Smooth muscle cell (in vitro differentiated cells): ENCODE data around the gene SLC17A2. TPM values are rescaled to one million over a fixed set of nuclear protein-coding genes. Genes with fewer than 3 reads are reported as not detected.
A peak's percentile ranks its signal among the peaks of the same experiment; 100 is the strongest.

Source experiments
- DNase-seq: peaks from one replicate; lab custom pipeline; 2025; ENCODE audit not compliant: unreplicated experiment; lab: John Stamatoyannopoulos, UW
- H2AFZ ChIP-seq: fragments of 200-600 bp; sonication (generic); 2 replicates; pipeline ENCODE4 v1.6.0; 2016; ENCODE audit warnings: antibody characterized with exemption, low read depth, mild to moderate bottlenecking
- H3F3A ChIP-seq: fragments of 200-600 bp; sonication (generic); 2 replicates; pipeline ENCODE4 v1.6.0; 2017; ENCODE audit warnings: antibody characterized with exemption, low read depth
- H3K27ac ChIP-seq: fragments of 200-600 bp; sonication (generic); 2 replicates; pipeline ENCODE4 v1.5.1; 2016; ENCODE audit warnings: low read depth, mild to moderate bottlenecking
- H3K27me3 ChIP-seq: fragments of 200-600 bp; sonication (generic); 2 replicates; pipeline ENCODE4 v1.6.1; 2016; ENCODE audit warnings: low read depth, mild to moderate bottlenecking
- H3K36me3 ChIP-seq: fragments of 200-600 bp; sonication (generic); 2 replicates; pipeline ENCODE4 v1.5.1; 2016; ENCODE audit warnings: low read depth
- H3K4me1 ChIP-seq: fragments of 200-600 bp; sonication (generic); 2 replicates; pipeline ENCODE4 v1.5.1; 2016; ENCODE audit warnings: low read depth
- H3K4me2 ChIP-seq: fragments of 200-600 bp; sonication (generic); 2 replicates; pipeline ENCODE4 v1.6.0; 2016; ENCODE audit warnings: mild to moderate bottlenecking
- H3K4me3 ChIP-seq: fragments of 200-600 bp; sonication (generic); 2 replicates; pipeline ENCODE4 v1.5.1; 2016; ENCODE audit warnings: mild to moderate bottlenecking
- H3K79me2 ChIP-seq: fragments of 200-600 bp; sonication (generic); 2 replicates; pipeline ENCODE4 v1.6.0; 2016; ENCODE audit warnings: low read depth, mild to moderate bottlenecking
- H3K9ac ChIP-seq: fragments of 200-600 bp; sonication (generic); 2 replicates; pipeline ENCODE4 v1.6.0; 2016; ENCODE audit warnings: low read depth
- H3K9me3 ChIP-seq: fragments of 200-600 bp; sonication (generic); replicated peaks from 2 replicates; pipeline ENCODE4 v1.5.1; 2016; ENCODE audit warnings: low read depth
- H4K20me1 ChIP-seq: fragments of 200-600 bp; sonication (generic); 2 replicates; pipeline ENCODE4 v1.6.0; 2016; ENCODE audit warnings: low read depth
- WGBS: methylation state at CpG from one replicate; pipeline ENCODE4 v1.1.7; 2016; ENCODE audit warnings: low lambda C conversion rate; 5-methylcytosine and 5-hydroxymethylcytosine counted together
- polyA plus RNA-seq: library from polyadenylated mRNA; unstranded; fragments of >200 nt; fragmentation: Nextera tagmentation; extraction: Ambion mirVana; gene quantifications from 2 replicates; pipeline ENCODE4 v1.2.1, GENCODE V29; 2016
- total RNA-seq: library from RNA; depleted of rRNA; stranded (reverse); fragments of >200 nt; gene quantifications from 2 replicates; pipeline ENCODE4 v1.2.3, GENCODE V29; 2014
- TF ChIP-seq, protein P1 (sequence below): fragments of 200-600 bp; sonication (generic); IDR thresholded peaks from 2 replicates; pipeline ENCODE4 v1.5.1; 2017; ENCODE audit warnings: borderline replicate concordance, mild to moderate bottlenecking, antibody characterized with exemption; ENCODE audit not compliant: insufficient read depth, poor library complexity, severe bottlenecking

SLC17A2 gene
- total and polyA plus RNA-seq, 2 experiments from 2014 or later, result not detected

DNA sequence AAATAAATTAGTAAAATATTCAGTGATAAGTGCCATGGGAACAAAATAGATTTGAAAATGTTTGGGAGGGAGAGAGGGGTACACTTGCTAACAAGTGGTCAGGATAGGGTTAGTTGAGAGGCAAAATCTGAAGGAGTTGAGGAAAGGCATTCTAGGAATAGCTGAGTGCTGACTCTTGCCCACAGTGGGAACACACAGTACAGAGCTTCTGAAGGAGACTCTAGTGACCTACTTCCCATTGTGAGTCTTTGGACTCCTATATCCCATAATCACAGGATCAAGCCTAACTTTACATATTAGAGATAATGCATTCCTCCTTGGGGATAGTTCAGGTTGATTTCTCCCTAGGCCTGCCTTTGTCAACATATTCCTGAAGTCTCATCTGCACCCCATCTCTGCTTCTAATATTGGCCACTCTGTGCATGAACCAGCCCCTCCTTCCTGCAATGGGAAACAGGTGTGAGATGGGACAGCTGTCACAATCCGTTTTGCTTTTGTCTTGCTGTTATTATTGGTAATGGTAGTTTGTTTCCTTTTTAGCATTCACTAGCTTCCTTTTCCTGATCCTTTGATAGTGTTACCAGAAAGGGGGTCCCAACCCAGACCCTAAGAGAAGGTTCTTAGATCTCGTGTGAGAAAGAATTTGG lies 29.5 kb upstream of the SLC17A2 start:
- peaks cover 14% of the 10 kb centered on the region for H3K4me1 ChIP-seq
- no peak for DNase-seq
- H3K27ac ChIP-seq, result peak overlapping the region; percentile 48
- H3K79me2 ChIP-seq, result peaks cover 17% of the 10 kb centered on the region
- H3K4me3 ChIP-seq, result no peak overlapping the region
- H3F3A ChIP-seq, result peaks cover 6% of the 10 kb centered on the region
- no peaks in the 10 kb centered on the region for H3K36me3 ChIP-seq
- H2AFZ ChIP-seq, result no peak overlapping the region
- H3K4me2 ChIP-seq, result no peak overlapping the region
- 96% methylated on average over 2 of the region's 2 CpGs for WGBS
- TF ChIP-seq, protein P1, sequence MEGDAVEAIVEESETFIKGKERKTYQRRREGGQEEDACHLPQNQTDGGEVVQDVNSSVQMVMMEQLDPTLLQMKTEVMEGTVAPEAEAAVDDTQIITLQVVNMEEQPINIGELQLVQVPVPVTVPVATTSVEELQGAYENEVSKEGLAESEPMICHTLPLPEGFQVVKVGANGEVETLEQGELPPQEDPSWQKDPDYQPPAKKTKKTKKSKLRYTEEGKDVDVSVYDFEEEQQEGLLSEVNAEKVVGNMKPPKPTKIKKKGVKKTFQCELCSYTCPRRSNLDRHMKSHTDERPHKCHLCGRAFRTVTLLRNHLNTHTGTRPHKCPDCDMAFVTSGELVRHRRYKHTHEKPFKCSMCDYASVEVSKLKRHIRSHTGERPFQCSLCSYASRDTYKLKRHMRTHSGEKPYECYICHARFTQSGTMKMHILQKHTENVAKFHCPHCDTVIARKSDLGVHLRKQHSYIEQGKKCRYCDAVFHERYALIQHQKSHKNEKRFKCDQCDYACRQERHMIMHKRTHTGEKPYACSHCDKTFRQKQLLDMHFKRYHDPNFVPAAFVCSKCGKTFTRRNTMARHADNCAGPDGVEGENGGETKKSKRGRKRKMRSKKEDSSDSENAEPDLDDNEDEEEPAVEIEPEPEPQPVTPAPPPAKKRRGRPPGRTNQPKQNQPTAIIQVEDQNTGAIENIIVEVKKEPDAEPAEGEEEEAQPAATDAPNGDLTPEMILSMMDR, result no peak
- no peaks in the 10 kb centered on the region for H3K27me3 ChIP-seq
- H3K9ac ChIP-seq, result no peak overlapping the region
- H3K9me3 ChIP-seq, result no peaks in the 10 kb centered on the region
- H4K20me1 ChIP-seq, result no peaks in the 10 kb centered on the region

DNA sequence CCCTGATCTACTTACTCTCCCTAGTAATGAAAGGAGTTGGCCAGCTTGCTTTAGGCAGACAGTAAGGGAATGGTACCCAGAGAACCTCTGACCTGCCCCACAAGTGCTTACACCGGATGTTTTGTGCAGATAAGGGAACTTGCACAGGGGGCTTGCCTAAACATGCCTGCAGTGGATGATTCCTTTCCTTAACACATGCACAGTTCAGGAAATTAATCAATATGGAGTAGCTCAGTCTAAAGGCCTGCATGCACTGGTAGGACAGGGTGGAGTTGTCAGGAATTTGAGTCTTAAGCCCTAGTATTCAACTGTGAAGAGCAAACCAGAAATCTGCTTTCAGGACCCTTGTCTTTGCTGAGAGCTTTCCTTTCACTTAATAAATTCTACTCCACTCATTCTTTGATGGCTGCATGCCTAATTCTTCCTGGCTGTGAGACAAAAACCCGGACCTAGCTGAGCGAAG lies 28.2 kb upstream of the SLC17A2 start:
- no peaks in the 10 kb centered on the region for H3K36me3 ChIP-seq
- no peak for DNase-seq
- TF ChIP-seq, protein P1, result no peak
- peaks cover 5% of the 10 kb centered on the region for H3K79me2 ChIP-seq
- no peak overlapping the region for H3K9ac ChIP-seq
- H3K4me2 ChIP-seq, result peak overlapping the region; percentile 73
- no peaks in the 10 kb centered on the region for H4K20me1 ChIP-seq
- H3K4me3 ChIP-seq, result no peak overlapping the region
- peaks cover 6% of the 10 kb centered on the region for H3F3A ChIP-seq
- WGBS, result 36% methylated on average over 3 of the region's 3 CpGs
- peak overlapping the region; percentile 48 for H3K27ac ChIP-seq
- no peaks in the 10 kb centered on the region for H3K27me3 ChIP-seq
- peak overlapping the region; percentile 90 for H2AFZ ChIP-seq
- H3K4me1 ChIP-seq, result peaks cover 12% of the 10 kb centered on the region
- H3K9me3 ChIP-seq, result no peaks in the 10 kb centered on the region

DNA sequence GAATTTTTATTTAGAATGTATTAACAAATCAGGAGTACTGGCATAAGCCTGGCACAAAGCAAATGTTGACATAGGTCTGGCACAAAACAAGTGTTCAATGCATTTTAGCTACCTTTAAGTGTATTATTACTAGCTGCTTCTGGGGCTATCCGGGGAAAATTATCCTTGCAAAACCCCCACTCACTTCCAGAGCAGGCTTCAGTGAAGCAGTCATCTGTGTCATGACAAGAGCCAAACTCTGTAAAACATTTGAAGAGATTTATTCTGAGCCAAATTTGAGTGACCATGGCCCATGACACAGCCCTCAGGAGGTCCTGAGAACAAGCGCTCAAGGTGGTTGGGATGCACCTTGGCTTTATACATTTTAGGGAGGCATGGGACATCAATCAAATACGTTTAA lies 25.7 kb upstream of the SLC17A2 start:
- TF ChIP-seq, protein P1, result no peak
- H3K27ac ChIP-seq, result no peak overlapping the region
- H3K79me2 ChIP-seq, result no peaks in the 10 kb centered on the region
- no peaks in the 10 kb centered on the region for H3K36me3 ChIP-seq
- H2AFZ ChIP-seq, result no peak overlapping the region
- H3K9me3 ChIP-seq, result no peaks in the 10 kb centered on the region
- no peak overlapping the region for H3K9ac ChIP-seq
- H4K20me1 ChIP-seq, result no peaks in the 10 kb centered on the region
- H3K27me3 ChIP-seq, result no peaks in the 10 kb centered on the region
- H3K4me3 ChIP-seq, result no peak overlapping the region
- 87% methylated on average over 3 of the region's 3 CpGs for WGBS
- no peak overlapping the region for H3K4me2 ChIP-seq
- DNase-seq, result no peak
- H3K4me1 ChIP-seq, result peaks cover 8% of the 10 kb centered on the region
- no peaks in the 10 kb centered on the region for H3F3A ChIP-seq

DNA sequence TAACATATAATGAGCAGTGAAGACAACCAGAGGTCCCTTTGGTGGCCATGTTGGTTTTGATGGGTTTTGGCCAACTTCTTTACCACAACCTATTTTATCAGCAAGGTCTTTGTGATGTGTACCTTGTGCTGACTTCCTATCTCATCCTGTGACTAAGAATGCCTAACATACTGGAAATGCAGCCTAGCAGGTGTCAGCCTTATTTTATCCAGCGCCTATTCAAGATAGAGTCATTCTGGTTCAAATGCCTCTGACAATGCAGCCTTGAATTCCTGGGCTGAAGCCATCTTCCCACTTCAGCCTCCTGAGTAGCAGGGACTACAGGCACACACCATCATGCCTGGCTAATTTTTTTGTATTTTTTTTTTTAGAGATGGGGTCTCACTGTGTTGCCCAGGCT lies 24.3 kb upstream of the SLC17A2 start:
- no peaks in the 10 kb centered on the region for H3K27me3 ChIP-seq
- no peaks in the 10 kb centered on the region for H3K79me2 ChIP-seq
- no peak overlapping the region for H3K9ac ChIP-seq
- no peaks in the 10 kb centered on the region for H3F3A ChIP-seq
- H4K20me1 ChIP-seq, result no peaks in the 10 kb centered on the region
- H3K9me3 ChIP-seq, result no peaks in the 10 kb centered on the region
- no peak overlapping the region for H2AFZ ChIP-seq
- no peak overlapping the region for H3K4me3 ChIP-seq
- DNase-seq, result no peak
- no peak overlapping the region for H3K4me2 ChIP-seq
- no peak overlapping the region for H3K27ac ChIP-seq
- TF ChIP-seq, protein P1, result no peak
- peaks cover 8% of the 10 kb centered on the region for H3K4me1 ChIP-seq
- 65% methylated on average over 1 of the region's 1 CpG for WGBS
- H3K36me3 ChIP-seq, result no peaks in the 10 kb centered on the region
